Subcutaneous adipose tissue (tissue), 4 donors: ENCODE results near the gene BHLHE23. TPM values are rescaled to one million over a fixed set of nuclear protein-coding genes. Genes with fewer than 3 reads are reported as not detected.

Experiments used
- total RNA-seq, 4 donors: library from RNA; depleted of rRNA; stranded (reverse); fragments of >200 nt; gene quantifications; one replicate each; pipeline ENCODE4 v1.1.0, GENCODE V29; 2016
- TF ChIP-seq, protein P1 (sequence below): fragments of 450-650 bp; IDR thresholded peaks from one replicate; pipeline ENCODE4 v1.5.1; 2016; ENCODE audit warnings: low read depth, mild to moderate bottlenecking, control low read depth, antibody characterized with exemption, moderate library complexity

Gene BHLHE23
- total RNA-seq, 4 donors from 2014 or later = not detected

DNA sequence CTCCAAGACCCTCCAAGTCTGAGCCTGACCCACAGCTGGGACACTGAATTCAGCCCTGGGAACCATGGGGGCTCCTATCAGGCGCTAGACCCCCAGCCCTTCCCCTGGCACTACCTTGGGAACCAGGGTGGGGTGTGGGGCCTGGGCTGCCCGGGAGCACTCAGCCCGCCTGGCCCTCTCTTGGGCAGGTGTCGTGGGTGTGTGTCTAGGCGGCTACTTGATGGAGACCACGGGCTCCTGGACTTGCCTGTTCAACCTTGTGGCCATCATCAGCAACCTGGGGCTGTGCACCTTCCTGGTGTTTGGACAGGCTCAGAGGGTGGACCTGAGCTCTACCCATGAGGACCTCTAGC lies 39.6 kb downstream of the BHLHE23 start:
- TF ChIP-seq, protein P1, sequence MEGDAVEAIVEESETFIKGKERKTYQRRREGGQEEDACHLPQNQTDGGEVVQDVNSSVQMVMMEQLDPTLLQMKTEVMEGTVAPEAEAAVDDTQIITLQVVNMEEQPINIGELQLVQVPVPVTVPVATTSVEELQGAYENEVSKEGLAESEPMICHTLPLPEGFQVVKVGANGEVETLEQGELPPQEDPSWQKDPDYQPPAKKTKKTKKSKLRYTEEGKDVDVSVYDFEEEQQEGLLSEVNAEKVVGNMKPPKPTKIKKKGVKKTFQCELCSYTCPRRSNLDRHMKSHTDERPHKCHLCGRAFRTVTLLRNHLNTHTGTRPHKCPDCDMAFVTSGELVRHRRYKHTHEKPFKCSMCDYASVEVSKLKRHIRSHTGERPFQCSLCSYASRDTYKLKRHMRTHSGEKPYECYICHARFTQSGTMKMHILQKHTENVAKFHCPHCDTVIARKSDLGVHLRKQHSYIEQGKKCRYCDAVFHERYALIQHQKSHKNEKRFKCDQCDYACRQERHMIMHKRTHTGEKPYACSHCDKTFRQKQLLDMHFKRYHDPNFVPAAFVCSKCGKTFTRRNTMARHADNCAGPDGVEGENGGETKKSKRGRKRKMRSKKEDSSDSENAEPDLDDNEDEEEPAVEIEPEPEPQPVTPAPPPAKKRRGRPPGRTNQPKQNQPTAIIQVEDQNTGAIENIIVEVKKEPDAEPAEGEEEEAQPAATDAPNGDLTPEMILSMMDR = no peak

DNA sequence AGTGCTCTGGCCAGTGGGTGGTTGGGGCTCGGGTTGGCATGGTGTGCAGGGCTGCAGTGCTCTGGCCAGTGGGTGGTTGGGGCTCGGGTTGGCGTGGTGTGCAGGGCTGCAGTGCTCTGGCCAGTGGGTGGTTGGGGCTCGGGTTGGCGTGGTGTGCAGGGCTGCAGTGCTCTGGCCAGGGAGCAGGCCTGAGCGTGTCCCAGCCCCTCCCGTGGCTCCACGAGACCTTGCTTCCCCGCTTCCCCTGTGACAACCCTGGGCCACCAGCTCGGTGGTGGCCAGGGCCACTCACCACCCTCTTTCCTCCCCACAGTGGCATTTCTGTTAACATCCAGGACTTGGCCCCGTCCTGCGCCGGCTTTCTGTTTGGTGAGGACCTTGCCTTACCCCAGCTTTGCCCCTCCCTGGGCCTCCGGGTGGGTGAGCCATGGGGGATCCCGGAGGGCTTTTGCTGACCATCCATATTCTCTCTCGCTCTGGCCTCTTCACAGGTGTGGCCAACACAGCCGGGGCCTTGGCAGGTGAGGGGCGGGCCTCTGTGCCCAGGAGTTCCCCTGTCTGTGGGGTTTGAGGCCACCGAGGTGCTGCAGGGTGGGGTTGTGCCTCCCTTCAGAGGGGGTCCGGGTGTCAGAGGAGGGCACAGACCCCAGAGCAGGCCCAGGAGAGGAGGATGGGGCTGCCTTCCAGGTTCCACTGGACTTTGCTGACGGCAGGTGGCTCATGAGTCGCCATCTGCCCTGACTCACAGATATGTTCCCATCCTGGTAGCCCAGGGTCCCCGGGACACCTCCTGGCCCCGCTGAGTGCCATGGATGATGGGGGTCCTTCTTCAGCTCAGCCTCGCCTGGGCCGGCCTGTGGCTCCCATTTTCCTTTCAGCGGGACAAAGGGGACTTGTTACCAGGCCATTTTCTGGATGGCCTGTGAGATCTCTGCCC lies 40.3 kb downstream of the BHLHE23 start:
- TF ChIP-seq, protein P1 = no peak

DNA sequence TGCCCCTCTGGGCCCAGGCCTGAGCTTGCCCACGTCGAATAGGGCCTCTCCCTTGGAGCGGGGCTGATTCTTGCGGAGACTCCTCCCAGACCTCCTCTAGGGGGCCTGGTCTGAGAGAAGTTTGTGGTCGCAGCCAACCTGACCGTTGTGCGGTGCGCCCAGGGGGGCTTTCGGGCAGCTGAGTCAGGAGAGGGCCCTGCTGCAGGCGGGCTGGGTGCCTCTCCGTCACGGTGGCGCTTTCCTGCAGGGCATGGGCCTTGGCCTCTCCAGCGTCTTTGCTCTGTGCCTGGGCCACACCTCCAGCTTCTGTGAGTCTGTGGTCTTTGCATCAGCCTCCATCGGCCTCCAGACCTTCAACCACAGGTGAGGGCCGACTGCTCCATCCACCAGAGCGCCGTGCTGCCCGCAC lies 41.4 kb downstream of the BHLHE23 start:
- TF ChIP-seq, protein P1 = no peak

DNA sequence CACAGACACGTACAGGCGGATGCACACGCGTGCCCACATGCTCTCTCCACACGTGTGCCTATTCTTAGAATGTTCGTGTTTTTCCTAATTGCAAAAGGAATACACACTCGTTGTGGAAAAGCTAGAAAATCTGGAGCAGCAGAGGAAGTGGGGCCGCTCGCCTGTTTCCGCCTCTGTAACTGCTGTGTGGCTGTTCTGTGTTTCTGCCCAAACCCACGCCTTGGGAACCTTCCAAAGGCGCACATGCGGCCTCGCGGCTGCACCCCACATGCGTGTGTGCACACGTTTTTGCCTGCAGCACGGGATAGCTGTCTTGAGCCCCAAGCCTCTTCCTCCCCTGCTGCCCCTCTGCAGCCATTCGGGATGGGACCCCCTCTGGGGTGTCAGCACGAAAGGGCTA lies 42.1 kb downstream of the BHLHE23 start:
- TF ChIP-seq, protein P1 = no peak

DNA sequence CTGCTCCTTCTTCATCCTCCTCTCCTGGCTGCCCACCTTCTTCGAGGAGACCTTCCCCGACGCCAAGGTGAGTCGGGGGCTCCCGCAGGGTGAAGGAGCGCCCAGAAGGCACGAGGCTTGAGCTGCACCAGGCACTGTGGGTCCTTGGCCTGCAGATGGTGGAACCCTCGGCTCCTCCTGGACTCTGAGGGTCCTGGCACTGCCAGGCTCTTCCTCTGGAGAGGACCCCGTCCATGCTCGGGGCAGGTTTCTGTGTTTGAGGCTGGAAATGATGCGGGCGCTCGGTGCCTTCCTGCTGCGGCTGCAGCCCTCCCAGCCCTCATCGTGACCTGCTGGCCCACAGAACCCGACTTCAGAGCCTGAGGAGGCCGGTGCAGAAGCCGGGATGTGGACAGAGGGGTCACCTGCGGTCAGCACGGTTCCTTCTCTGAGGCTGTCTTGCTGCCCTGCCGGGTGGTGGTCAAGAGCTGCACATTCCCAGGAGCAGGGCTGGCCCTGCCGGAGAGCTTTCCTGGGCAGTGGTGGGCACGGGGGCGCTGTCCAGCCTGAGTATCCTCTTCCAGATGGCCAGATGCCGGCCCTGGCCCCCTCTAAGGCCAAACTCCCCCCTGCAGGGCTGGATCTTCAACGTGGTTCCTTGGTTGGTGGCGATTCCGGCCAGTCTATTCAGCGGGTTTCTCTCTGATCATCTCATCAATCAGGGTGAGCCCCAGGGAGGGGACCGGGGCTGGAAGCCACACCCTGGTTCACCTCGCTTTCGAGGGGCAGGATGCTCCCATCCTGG lies 43.0 kb downstream of the BHLHE23 start:
- TF ChIP-seq, protein P1 = no peak

DNA sequence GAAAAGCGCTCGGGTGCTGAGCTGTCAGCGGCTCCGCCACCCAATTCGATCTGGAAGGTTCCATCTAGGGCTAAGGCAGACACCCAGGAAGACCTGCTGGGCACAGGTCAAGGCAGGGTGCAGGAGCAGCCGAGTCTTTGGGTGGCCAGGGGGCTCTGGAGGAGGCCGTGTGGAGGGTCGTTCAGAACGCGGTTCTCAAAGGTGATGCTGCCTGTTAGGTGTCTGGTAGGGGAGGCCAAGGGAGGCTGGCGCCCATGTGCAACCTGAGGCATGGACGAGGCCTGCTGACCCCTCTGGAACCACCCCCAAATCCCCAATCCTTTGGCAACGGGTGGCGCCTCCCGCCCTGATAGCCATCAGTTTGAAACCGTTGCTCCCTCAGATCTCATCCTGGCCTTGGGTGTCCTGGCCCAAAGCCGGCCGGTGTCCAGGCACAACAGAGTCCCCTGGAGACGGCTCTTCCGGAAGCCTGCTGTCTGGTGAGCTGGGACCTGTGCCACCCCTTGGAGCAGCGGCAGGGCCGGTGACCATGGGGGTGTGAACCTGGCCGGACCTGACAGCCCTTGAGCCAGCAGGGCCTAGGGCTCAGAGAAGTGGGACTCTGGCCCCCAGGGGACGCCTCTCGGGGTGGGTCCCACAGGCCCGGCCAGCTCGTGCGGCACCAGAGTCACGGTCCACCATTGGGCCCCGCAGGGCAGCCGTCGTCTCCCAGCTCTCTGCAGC lies 43.7 kb downstream of the BHLHE23 start:
- TF ChIP-seq, protein P1 = no peak
